SK-N-SH treated with all-trans-retinoic acid at 6 μM for 48 hours (cell line): ENCODE data around the gene STARD13.

Experiments used
- ATAC-seq: fragments of 200-7000 bp; cut with Tn5 transposase; 3 replicates; pipeline ENCODE4 v1.9.1; 2020; ENCODE audit warnings: mild to moderate bottlenecking, moderate library complexity
- CREB5 ChIP-seq: fragments of 250-450 bp; sonication (Bioruptor Pico); IDR thresholded peaks from 2 replicates; pipeline ENCODE4 v1.5.1; 2020; ENCODE audit warnings: low read depth, mild to moderate bottlenecking, moderate library complexity
- CSDC2 ChIP-seq: fragments of 250-450 bp; sonication (Bioruptor Pico); IDR thresholded peaks from 2 replicates; pipeline ENCODE4 v1.5.0; 2020; ENCODE audit warnings: mild to moderate bottlenecking, moderate library complexity
- CSRNP3 ChIP-seq: fragments of 250-450 bp; sonication (Bioruptor Pico); IDR thresholded peaks from 2 replicates; pipeline ENCODE4 v1.5.1; 2021; ENCODE audit warnings: mild to moderate bottlenecking, moderate library complexity
- ESRRG ChIP-seq: fragments of 250-450 bp; sonication (Bioruptor Pico); IDR thresholded peaks from 2 replicates; pipeline ENCODE4 v1.6.1; 2021; ENCODE audit warnings: mild to moderate bottlenecking
- GLIS3 ChIP-seq: fragments of 250-450 bp; sonication (Bioruptor Pico); IDR thresholded peaks from 2 replicates; pipeline ENCODE4 v1.5.0; 2020; ENCODE audit warnings: mild to moderate bottlenecking, moderate library complexity
- ISL1 ChIP-seq: fragments of 250-450 bp; sonication (Bioruptor Pico); IDR thresholded peaks from 2 replicates; pipeline ENCODE4 v2.1.2; 2022; ENCODE audit warnings: mild to moderate bottlenecking, moderate library complexity
- OSR1 ChIP-seq: fragments of 250-450 bp; sonication (Bioruptor Pico); IDR thresholded peaks from 2 replicates; pipeline ENCODE4 v1.8.0; 2022; ENCODE audit warnings: moderate library complexity, mild to moderate bottlenecking, inconsistent platforms
- PATZ1 ChIP-seq: fragments of 250-450 bp; sonication (Bioruptor Pico); IDR thresholded peaks from 2 replicates; pipeline ENCODE4 v1.8.0; 2020; ENCODE audit warnings: mild to moderate bottlenecking, moderate library complexity, borderline replicate concordance
- POU6F1 ChIP-seq: fragments of 250-450 bp; sonication (Bioruptor Pico); IDR thresholded peaks from 2 replicates; pipeline ENCODE4 v1.8.0; 2021; ENCODE audit warnings: low read depth, mild to moderate bottlenecking, moderate library complexity, borderline replicate concordance
- PPARA ChIP-seq: fragments of 250-450 bp; sonication (Bioruptor Pico); IDR thresholded peaks from 2 replicates; pipeline ENCODE4 v1.5.0; 2020; ENCODE audit warnings: mild to moderate bottlenecking, borderline replicate concordance
- RARB ChIP-seq: fragments of 250-450 bp; sonication (Bioruptor Pico); IDR thresholded peaks from 2 replicates; pipeline ENCODE4 v1.8.0; 2021; ENCODE audit warnings: mild to moderate bottlenecking, moderate library complexity
- SNAI2 ChIP-seq: fragments of 250-450 bp; sonication (Bioruptor Pico); IDR thresholded peaks from 2 replicates; pipeline ENCODE4 v1.5.0; 2020; ENCODE audit warnings: mild to moderate bottlenecking, moderate library complexity
- TCF4 ChIP-seq: fragments of 250-450 bp; sonication (Bioruptor Pico); IDR thresholded peaks from 2 replicates; pipeline ENCODE4 v1.8.0; 2021; ENCODE audit warnings: mild to moderate bottlenecking, moderate library complexity, borderline replicate concordance
- TOX ChIP-seq: fragments of 250-450 bp; sonication (Bioruptor Pico); IDR thresholded peaks from 2 replicates; pipeline ENCODE4 v1.8.0; 2021; ENCODE audit warnings: mild to moderate bottlenecking, moderate library complexity, borderline replicate concordance
- TSHZ2 ChIP-seq: fragments of 250-450 bp; sonication (Bioruptor Pico); IDR thresholded peaks from 2 replicates; pipeline ENCODE4 v1.5.0; 2020; ENCODE audit warnings: mild to moderate bottlenecking, moderate library complexity
- ZC3H10 ChIP-seq: fragments of 250-450 bp; sonication (Bioruptor Pico); IDR thresholded peaks from 2 replicates; pipeline ENCODE4 v1.5.1; 2021; ENCODE audit warnings: mild to moderate bottlenecking, moderate library complexity
- ZFP3 ChIP-seq: fragments of 250-450 bp; sonication (Bioruptor Pico); IDR thresholded peaks from 2 replicates; pipeline ENCODE4 v1.5.0; 2020; ENCODE audit warnings: mild to moderate bottlenecking, moderate library complexity
- ZFP30 ChIP-seq: fragments of 450-650 bp; formaldehyde crosslinking; IDR thresholded peaks from 2 replicates; pipeline ENCODE4 v1.5.0; 2022; ENCODE audit warnings: mild to moderate bottlenecking, moderate library complexity
- ZNF565 ChIP-seq: fragments of 450-650 bp; formaldehyde crosslinking; conservative IDR thresholded peaks from 2 replicates; pipeline ENCODE4 v1.5.0; 2020; ENCODE audit warnings: low read depth, mild to moderate bottlenecking, moderate library complexity
- ZNF8 ChIP-seq: fragments of 450-650 bp; formaldehyde crosslinking; IDR thresholded peaks from 2 replicates; pipeline ENCODE4 v1.5.0; 2020; ENCODE audit warnings: mild to moderate bottlenecking, moderate library complexity

Gene STARD13

GRCh38 chr13:33150126-33150525, 135.4 kb downstream of the STARD13 start:
- TF ChIP-seq ZFP3 (CRISPR knock-in tag) (no peak), OSR1 (CRISPR knock-in tag) (no peak), ISL1 (CRISPR knock-in tag) (no peak), ESRRG (CRISPR knock-in tag) (no peak)

GRCh38 chr13:33147832-33148231, 137.7 kb downstream of the STARD13 start:
- no peak for ATAC-seq
- TF ChIP-seq ZNF8 (CRISPR knock-in tag): no peak
- TF ChIP-seq PATZ1 (CRISPR knock-in tag): no peak
- no peak for TF ChIP-seq ZNF565 (CRISPR knock-in tag)
- TF ChIP-seq CSDC2 (CRISPR knock-in tag): no peak
- no peak for TF ChIP-seq TOX
- no peak for TF ChIP-seq GLIS3 (CRISPR knock-in tag)
- TF ChIP-seq SNAI2 (CRISPR knock-in tag): no peak
- TF ChIP-seq ZFP3 (CRISPR knock-in tag): no peak
- no peak for TF ChIP-seq POU6F1
- TF ChIP-seq CSRNP3 (CRISPR knock-in tag): no peak
- TF ChIP-seq ESRRG (CRISPR knock-in tag): no peak
- no peak for TF ChIP-seq RARB (CRISPR knock-in tag)
- TF ChIP-seq PPARA (CRISPR knock-in tag): no peak
- TF ChIP-seq OSR1 (CRISPR knock-in tag): no peak
- TF ChIP-seq TSHZ2: no peak
- no peak for TF ChIP-seq ZFP30
- TF ChIP-seq TCF4 (CRISPR knock-in tag): no peak

More at GRCh38 chr13:33150126-33150525, 135.4 kb downstream of the STARD13 start:
- ATAC-seq: no peak

GRCh38 chr13:33146843-33147611, 138.5 kb downstream of the STARD13 start:
- no peak for ATAC-seq
- TF ChIP-seq GLIS3 (CRISPR knock-in tag) (no peak), ZFP3 (CRISPR knock-in tag) (no peak), CSDC2 (CRISPR knock-in tag) (no peak), ZC3H10 (CRISPR knock-in tag) (no peak), TCF4 (CRISPR knock-in tag) (no peak), TSHZ2 (no peak), ESRRG (CRISPR knock-in tag) (no peak), ZFP30 (no peak), TOX (no peak), ZNF8 (CRISPR knock-in tag) (no peak), ISL1 (CRISPR knock-in tag) (no peak), PPARA (CRISPR knock-in tag) (no peak), ZNF565 (CRISPR knock-in tag) (no peak), CREB5 (CRISPR knock-in tag) (no peak)
- TF ChIP-seq, all 23 proteins: peak for 0
